ENCODE measurements around the gene CD244.
"Not testable (repeated sequence)": the region's sequence is repeated elsewhere in the genome, so short reads cannot be mapped to it uniquely, and the experiment has no call there.

Gene CD244

DNA sequence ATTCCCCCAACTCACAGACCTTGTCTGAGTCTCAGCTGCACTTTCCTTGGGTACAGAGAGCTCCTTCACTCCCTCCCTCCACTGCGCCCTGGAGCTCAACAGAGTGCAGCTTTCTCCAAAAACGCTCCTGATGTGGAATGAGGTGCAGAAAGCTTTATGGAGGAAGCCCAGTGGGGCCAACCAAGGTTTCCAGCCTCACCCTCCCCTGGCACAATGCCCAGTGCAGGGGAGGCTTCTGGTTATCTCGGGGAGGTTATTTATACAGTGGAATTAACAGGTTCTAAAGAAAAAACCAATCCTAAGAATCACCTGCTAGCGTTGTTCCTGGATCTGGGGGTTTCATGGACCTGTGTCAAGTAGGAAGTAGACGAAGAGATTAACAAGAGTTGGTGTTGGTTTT lies 22.4 kb upstream of the CD244 start, which contains the start of gene ITLN1:
Gene ITLN1, minus strand, starts transcription at position 139 of the 400 bp plus-strand sequence. CDS start 303 bp downstream, outside the sequence.
- TF ChIP-seq, protein P1, sequence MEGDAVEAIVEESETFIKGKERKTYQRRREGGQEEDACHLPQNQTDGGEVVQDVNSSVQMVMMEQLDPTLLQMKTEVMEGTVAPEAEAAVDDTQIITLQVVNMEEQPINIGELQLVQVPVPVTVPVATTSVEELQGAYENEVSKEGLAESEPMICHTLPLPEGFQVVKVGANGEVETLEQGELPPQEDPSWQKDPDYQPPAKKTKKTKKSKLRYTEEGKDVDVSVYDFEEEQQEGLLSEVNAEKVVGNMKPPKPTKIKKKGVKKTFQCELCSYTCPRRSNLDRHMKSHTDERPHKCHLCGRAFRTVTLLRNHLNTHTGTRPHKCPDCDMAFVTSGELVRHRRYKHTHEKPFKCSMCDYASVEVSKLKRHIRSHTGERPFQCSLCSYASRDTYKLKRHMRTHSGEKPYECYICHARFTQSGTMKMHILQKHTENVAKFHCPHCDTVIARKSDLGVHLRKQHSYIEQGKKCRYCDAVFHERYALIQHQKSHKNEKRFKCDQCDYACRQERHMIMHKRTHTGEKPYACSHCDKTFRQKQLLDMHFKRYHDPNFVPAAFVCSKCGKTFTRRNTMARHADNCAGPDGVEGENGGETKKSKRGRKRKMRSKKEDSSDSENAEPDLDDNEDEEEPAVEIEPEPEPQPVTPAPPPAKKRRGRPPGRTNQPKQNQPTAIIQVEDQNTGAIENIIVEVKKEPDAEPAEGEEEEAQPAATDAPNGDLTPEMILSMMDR (IDR thresholded peaks at IDR 0.05; ENCODE audit: control insufficient read depth, extremely low read depth, insufficient read depth) = no peak
- no peak within 1 kb of the TSS for H3K4me3 ChIP-seq (ENCODE audit: low read depth, low read length)
- DNase-seq (ENCODE audit: low read depth) = no peak

DNA sequence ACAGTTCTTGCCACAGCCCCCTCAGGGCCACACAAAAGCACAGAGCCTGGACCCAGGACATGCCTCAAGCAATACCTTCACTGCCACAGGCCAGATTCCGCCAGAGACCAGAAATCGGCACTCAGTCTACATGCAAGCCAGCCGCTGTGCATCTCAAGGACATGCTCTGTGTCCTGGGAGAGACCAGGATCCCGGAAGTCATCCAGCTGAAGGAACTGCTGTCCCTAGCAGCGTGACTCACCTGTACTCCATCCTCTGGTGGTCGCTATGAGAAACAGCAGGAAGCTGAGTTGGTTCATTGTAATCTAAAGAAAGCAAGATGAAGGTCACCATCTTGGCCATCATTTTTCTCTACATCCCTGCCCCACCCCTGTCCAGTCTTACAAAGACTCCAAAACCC lies 21.9 kb upstream of the CD244 start:
- DNase-seq (ENCODE audit: low read depth) = no peak
- TF ChIP-seq, protein P1 (IDR thresholded peaks at IDR 0.05; ENCODE audit: control insufficient read depth, extremely low read depth, insufficient read depth) = no peak
- H3K4me3 ChIP-seq (ENCODE audit: low read depth, low read length) = no peak overlapping the region

DNA sequence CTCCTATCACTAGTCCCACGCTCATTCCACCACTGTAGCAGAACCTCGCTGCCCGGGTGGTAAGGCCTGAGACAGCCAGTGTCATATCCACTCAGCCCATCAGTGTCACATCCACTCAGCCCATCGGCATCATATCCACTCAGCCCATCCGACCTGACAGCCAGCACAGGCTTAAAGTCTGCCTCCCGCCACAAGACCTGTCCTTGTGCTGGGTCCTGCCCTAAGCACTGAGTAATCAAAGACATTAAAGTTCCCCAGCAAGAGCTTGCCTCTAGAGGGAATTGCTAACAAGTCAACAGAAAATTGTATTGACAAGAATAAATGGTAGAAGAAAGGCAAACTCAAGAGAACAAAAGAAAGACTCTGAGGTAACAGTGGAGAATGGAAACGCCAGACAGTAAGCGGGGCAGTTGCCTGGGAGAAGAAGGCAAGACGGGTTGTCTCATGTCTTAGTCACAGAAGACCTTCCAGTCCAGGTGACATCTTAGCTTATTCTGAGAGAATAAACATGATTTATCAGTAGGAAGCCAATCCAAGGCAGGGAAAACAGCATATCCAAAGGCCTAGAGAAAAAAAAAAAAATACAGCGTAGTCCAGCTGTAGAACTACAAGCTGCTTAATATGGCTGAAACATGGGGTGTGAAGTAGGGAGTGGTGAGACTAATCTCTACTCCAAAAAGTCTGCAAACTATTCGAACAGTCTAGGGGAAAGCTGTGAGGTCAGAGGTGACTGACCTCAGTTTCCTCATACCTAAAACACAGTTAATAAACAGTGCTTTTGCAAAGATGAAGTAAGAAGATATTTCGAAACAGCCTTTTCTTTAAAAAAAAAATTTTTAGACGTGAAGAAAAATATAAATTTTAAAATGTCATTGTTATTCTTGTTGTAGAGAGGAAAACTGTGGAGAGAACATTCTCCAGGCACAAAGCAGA lies 21.2 kb upstream of the CD244 start:
- no peak overlapping the region for H3K4me3 ChIP-seq (ENCODE audit: low read depth, low read length)
- TF ChIP-seq, protein P1 (IDR thresholded peaks at IDR 0.05; ENCODE audit: control insufficient read depth, extremely low read depth, insufficient read depth) = no peak
- no peak for DNase-seq (ENCODE audit: low read depth)

DNA sequence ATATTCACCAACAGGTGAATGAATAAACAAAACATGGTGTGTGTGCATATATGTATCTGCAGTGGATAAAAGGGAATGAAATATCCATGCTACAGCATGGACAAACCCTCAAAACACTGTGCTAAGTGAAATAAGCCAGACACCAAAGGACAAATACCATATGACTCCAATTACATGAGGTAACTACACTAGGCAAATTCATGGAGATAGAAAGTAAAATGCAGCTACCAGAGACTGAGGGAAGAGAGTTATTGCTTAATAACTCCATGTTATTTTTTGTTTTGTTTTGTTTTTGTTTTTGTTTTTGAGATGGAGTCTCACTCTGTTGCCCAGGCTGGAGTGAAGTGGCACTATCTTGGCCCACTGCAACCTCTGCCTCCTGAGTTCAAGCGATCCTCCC lies 19.9 kb upstream of the CD244 start:
- H3K4me3 ChIP-seq (ENCODE audit: low read depth, low read length) = no peak overlapping the region
- DNase-seq (ENCODE audit: low read depth) = no peak
- TF ChIP-seq, protein P1 (IDR thresholded peaks at IDR 0.05; ENCODE audit: control insufficient read depth, extremely low read depth, insufficient read depth) = no peak

DNA sequence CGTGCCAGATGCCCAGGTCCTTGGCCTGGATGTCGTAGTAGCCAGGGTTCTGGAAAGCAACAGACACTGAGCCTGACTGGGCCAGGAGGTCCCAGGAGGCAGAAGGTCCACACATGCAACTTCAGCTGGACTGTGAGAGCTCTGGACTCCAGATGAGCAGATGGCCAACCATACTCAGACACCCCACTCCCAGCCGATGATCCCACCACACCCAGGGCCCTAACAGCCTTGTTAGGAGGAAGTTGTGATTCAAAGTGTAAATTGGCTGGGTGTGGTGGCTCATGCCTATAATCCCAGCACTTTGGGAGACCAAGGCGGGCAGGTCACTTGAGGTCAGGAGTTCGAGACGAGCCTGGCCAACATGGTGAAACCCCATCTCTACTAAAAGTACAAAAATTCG lies 18.6 kb upstream of the CD244 start:
- not testable (repeated sequence) for H3K4me3 ChIP-seq (ENCODE audit: low read depth, low read length); DNase-seq (ENCODE audit: low read depth)

DNA sequence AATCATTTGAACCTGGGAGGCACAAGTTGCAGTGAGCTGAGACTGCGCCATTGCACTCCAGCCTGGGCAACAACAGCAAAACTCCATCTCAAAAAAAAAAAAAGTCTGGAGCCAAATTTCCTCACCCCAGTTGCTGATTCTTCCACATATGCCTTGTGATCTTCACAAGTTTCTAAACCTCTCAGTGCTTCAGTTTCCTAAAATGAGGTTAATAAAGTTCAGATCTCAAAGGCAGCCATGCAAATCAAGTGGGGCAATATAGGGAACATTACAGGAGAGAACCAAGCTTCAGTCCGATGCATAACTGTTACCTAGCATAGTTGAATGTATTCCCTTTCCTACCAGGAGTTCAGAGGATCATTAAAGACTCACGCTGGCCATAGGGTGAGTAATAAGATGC lies 17.5 kb upstream of the CD244 start:
- TF ChIP-seq, protein P1 (IDR thresholded peaks at IDR 0.05; ENCODE audit: control insufficient read depth, extremely low read depth, insufficient read depth) = no peak
- H3K4me3 ChIP-seq (ENCODE audit: low read depth, low read length) = no peak overlapping the region
- no peak for DNase-seq (ENCODE audit: low read depth)

DNA sequence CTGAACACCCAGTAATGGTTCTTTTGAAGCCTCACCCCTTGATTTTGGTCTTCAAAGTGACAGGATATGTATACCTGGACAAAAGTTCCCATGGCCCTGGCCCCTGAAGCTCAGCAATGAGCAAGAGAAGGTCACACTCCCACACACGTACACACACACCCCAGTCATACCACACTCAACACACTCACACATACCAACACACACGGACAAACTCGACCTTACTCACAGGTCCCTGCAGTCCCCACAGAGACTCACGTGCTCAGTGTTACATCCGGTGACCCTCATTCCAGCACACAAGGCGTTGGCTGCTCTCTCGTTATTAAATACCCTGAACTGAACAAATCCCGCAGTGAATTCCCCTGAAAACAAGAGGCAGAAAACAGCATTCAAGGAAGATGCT lies 16.4 kb upstream of the CD244 start:
- TF ChIP-seq, protein P1 (IDR thresholded peaks at IDR 0.05; ENCODE audit: control insufficient read depth, extremely low read depth, insufficient read depth) = no peak
- DNase-seq (ENCODE audit: low read depth) = no peak
- no peak overlapping the region for H3K4me3 ChIP-seq (ENCODE audit: low read depth, low read length)

All from LNCaP clone FGC (cell line).